Measurements from ENCODE around the gene HADHB.

HADHB gene

GRCh38 chr2:26244309-26245230 is at the start of gene HADHB, which contains the start of gene HADHA:
TSS of gene HADHB (plus strand) at chr2:26244939. CDS start at chr2:26254255, 9,316 bp downstream.
TSS of gene HADHA (minus strand) at chr2:26244632. CDS start at chr2:26244596, 36 bp downstream.
- DNase-seq, result peak; percentile 92

- no peak for DNase-seq
Measured at GRCh38 chr2:26195040-26195984, 49.4 kb upstream of the HADHB start.

GRCh38 chr2:26196683-26197418 is 47.9 kb upstream of the HADHB start:
- peak; percentile 89 for DNase-seq

GRCh38 chr2:26197516-26197915 is 47.2 kb upstream of the HADHB start:
- DNase-seq, result peak; percentile 65

- DNase-seq, result no peak
Measured at GRCh38 chr2:26202981-26203490, 41.7 kb upstream of the HADHB start.

GRCh38 chr2:26203906-26204305 is 40.8 kb upstream of the HADHB start:
- no peak for DNase-seq

- DNase-seq, result no peak
Measured at GRCh38 chr2:26212011-26212410, 32.7 kb upstream of the HADHB start.

- DNase-seq, result no peak
Measured at GRCh38 chr2:26214759-26215158, 30.0 kb upstream of the HADHB start.

- no peak for DNase-seq
Measured at GRCh38 chr2:26215833-26216232, 28.9 kb upstream of the HADHB start.

GRCh38 chr2:26216587-26216986 is 28.2 kb upstream of the HADHB start:
- DNase-seq, result no peak

- no peak for DNase-seq
Measured at GRCh38 chr2:26217720-26218119, 27.0 kb upstream of the HADHB start.

GRCh38 chr2:26223018-26223417 is 21.7 kb upstream of the HADHB start:
- DNase-seq, result no peak

GRCh38 chr2:26224095-26224494 is 20.6 kb upstream of the HADHB start:
- DNase-seq, result no peak

GRCh38 chr2:26229595-26229994 is 15.1 kb upstream of the HADHB start:
- DNase-seq, result no peak

GRCh38 chr2:26230806-26231205 is 13.9 kb upstream of the HADHB start:
- no peak for DNase-seq

- no peak for DNase-seq
Measured at GRCh38 chr2:26235089-26235488, 9.7 kb upstream of the HADHB start.

- DNase-seq, result no peak
Measured at GRCh38 chr2:26237868-26238267, 6.9 kb upstream of the HADHB start.

GRCh38 chr2:26238311-26238958 is 6.3 kb upstream of the HADHB start:
- DNase-seq, result no peak

GRCh38 chr2:26241928-26242436 is 2.8 kb upstream of the HADHB start:
- DNase-seq, result peak; percentile 21

GRCh38 chr2:26243470-26244308 is 1.1 kb upstream of the HADHB start:
- DNase-seq, result peak; percentile 31
